AG20443 (cell line): ENCODE measurements around the gene BARD1.
"Not testable (repeated sequence)": the region's sequence is repeated elsewhere in the genome, so short reads cannot be mapped to it uniquely, and the experiment has no call there.

Source experiments
- DNase-seq: peaks from one replicate; pipeline ENCODE4 v3.0.0; 2012; ENCODE audit warnings: low spot score, mixed read lengths

BARD1 gene

DNA sequence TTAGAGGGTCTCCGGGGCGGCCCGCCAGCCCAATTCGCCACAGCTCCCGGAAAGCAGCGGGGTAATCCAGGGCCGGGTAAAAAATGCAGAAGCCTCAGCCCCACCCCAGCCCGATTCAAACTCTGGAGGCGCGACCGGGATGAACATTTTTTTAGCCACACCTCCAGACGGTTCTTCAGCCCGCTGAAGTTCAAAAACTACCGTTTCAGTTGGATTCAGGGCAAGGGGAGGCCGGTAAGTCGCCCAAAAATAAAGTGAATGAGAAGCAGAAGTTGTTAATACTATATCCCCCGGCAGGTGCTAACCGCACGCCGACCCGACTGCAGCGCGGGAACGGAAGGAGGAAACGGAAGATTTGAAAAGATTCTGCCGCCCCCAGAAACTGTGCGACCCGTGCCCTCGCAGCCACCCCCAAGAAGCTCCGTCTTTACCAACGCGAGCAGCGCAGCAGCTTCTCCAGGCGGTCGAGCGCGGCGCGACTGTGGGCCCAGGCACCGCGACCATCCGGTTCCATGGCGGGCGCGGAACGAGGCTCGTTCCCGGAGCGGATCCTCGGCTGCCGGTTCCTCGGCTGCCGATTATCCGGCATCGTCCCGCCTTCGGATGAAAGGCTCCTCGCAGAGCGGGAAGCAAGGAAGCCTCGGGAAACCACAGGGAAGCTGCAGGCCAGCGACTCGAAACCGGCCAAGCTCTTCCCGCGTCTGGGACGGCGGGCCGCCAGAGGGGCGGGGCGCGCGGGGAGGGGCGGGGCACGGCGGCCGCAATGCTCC, at the start of gene BARD1:
Gene BARD1, minus strand, starts transcription at position 703 of the 770 bp plus-strand sequence. Its CDS starts 114 bp downstream, at position 589.
- peak; percentile 76 for DNase-seq

DNA sequence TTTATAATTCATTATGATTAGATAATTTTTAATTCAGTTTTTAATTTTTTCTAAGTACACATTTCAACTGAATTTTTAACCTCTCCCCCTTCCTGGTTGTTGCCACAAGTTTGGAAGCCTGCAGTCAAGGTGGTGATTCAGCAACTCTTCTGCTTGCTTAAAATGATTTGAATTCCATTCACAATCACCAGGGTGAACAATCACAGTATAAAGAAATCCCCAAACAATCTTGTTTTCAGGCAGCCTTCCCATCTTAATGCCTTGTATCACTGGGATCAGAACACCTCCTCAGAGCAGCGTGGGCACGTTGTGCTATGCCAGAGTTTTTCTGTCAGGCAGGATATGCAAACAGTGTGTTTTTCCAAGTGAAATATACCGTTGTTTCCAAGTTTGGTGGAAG, 46.7 kb upstream of the BARD1 start:
- peak; percentile 40 for DNase-seq

GRCh38 chr2:214853906-214854305, 44.4 kb upstream of the BARD1 start:
- DNase-seq = no peak

GRCh38 chr2:214843823-214844222, 34.3 kb upstream of the BARD1 start:
- no peak for DNase-seq

GRCh38 chr2:214839464-214839863, 30.0 kb upstream of the BARD1 start:
- DNase-seq = no peak

GRCh38 chr2:214837466-214837865, 28.0 kb upstream of the BARD1 start:
- DNase-seq = no peak

DNA sequence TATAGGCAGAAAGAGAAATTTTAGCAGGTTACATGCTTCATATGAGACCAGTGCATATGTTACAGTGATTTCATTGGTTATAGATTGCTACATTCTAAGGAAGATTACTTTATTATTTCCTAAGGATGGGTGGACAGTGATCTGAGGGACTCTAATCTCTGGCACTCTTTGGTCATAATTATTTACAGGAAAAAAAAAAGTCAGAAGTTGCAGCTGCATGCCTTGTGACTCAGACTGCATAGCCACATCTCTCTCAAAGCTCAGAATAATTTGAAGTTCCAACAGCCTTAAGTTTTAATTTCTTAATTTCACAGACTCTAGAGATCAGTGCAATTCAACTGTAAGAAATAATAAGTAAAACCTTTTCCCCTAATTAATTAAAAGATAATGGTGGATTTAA, 27.1 kb upstream of the BARD1 start:
- DNase-seq = peak; percentile 12

DNA sequence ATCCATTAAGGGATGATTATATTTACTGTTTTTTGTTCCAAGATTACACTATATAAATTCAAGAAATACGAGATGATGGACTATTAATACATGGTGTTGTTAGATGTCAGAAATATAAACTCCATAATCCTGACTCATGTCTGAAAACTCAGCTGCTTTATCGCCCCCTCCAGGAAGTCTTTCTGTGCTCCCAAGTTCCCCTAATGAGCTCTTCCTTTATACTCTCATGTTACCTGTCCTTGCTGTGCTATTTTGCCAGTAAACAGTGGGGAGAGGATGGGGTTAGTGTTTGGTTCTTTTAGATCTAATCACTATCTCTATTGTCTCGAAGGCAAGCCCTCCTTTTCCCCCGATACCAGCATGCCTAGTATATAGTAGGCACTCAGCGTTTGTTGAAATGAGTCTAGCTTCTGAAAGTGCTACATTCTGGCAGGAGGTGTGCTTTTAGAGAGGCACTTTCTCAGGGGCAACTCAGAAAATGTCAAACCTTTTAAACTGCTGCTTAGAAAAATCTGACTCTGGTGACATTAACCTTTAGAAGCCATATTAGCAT, 21.4 kb upstream of the BARD1 start:
- DNase-seq = peak; percentile 14

GRCh38 chr2:214816008-214816533, 6.6 kb upstream of the BARD1 start:
- no peak for DNase-seq

- peak; percentile 7 for DNase-seq
Observed at GRCh38 chr2:214810671-214811070, 1.2 kb upstream of the BARD1 start.

GRCh38 chr2:214809751-214810564, 475 bp upstream of the BARD1 start:
- DNase-seq = peak; percentile 99

GRCh38 chr2:214807653-214808052, 1.8 kb downstream of the BARD1 start:
- DNase-seq = no peak

DNA sequence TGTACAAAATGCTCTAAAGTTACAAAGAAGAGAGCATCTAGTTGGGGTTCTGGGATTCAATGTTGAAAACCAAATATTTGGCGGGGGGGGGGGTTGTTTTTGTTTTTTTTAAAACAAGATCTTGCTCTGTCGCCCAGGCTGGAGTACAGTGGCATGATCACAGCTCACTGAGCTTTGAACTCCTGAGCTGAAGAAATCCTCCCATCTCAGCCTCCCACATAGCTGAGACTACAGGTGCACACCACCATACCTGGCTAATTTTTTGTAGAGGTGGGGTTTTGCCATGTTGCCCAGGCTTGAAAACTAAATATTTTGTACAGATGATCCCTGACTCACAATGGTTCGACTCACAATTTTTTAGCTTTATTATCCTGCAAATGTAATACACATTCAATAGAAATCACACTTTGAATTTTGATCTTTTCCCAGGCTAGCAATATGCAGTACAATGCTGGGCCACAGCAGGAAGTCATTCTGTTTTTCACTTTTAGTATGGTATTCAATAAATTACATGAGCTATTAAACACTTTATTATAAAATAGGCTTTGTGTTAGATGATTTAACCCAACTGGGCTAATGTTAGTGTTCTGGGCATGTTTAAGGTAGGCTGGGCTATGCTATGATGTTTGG, 7.6 kb downstream of the BARD1 start:
- no peak for DNase-seq

DNA sequence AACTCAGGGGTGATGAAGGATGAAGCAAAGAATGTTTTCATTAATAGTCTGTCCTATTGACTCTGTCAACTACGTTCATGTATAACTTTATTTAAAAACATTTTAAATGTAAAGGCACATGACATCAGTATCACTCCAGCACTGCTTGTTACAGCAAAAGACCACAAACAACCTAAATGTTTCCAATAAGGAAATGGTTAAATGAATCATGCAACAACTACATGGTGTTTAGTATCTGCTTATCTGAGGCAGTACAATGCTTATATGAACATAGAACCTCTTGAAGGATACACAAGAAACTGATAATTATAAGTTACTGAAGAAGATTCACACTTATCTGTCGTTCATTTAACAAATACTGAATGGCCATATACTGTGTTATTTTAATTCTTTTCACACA, 8.4 kb downstream of the BARD1 start:
- no peak for DNase-seq

DNA sequence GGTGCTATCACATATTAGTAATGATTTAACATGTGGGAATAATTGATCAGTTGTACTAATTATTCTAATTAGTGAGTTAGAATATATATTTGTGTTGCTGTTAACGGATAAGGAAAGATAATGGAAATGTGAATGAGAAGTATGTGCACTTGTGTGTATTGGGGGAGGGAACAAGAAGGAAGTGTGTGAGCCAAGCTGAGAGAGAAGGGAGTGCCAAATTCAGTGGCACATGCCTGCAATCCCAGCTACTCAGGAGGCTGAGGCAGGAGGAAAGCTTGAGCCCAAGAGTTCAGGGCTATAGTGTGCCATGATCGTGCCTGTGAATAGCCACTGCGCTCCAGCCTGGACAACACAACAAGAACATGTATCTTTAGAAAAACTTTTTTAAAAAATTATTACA, 9.3 kb downstream of the BARD1 start:
- DNase-seq = no peak

DNA sequence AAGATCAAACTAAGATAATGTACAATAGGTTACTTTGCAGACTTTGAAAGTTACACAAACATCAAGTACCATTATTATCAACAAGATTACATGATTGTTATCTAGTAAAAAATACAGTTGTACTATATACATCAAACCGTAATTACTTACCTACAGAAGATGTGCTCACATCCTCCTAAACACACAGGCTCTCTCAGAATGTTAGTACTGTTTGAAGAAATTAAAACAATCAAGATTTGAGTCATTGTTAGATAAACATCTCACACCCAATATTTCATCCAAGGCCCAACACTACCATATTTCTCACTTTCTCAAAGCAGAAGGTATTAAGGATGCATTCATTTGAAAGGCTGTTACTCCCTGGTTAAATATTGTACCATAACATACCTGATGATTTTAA, 12.6 kb downstream of the BARD1 start:
- no peak for DNase-seq

- not testable (repeated sequence) for DNase-seq
Observed at GRCh38 chr2:214783181-214783580, 26.3 kb downstream of the BARD1 start.

DNA sequence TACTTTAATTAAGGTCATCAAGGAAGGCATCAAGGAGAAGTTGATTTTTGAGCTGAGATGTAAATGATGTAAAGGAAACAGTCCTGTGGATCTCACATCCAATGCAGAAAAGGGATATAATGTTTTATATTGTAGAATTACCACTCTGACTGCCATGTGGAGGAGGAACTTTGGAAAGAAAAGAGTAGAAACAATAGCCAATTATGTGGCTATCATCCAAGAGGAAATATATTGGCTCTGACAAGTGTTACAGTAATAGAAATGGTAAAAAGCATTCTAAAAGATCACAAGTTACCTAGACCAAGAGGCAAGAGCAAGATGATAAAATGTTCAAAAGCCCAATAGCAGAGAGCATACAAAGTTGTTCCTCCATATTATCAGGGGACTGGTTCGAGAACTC, 26.8 kb downstream of the BARD1 start:
- DNase-seq = no peak

DNA sequence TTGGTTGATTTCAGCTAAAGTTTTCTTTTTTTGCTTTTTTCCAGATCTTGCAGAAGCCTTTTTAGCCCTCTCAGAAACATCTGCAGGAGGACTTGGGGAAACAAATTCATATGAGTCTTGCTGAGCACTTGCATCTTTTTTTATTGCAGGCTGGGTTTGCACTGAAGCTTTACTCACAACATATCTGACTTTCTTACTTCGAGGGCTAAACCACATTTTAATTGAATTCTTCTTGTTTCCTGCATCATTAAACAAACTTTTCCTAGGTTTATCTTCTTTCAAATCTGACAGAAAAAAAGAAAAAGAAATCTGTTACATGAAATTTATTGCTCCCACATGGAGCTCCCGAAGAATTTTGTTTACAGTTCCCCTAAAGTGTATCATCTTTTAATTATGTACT, 28.3 kb downstream of the BARD1 start:
- DNase-seq = no peak

DNA sequence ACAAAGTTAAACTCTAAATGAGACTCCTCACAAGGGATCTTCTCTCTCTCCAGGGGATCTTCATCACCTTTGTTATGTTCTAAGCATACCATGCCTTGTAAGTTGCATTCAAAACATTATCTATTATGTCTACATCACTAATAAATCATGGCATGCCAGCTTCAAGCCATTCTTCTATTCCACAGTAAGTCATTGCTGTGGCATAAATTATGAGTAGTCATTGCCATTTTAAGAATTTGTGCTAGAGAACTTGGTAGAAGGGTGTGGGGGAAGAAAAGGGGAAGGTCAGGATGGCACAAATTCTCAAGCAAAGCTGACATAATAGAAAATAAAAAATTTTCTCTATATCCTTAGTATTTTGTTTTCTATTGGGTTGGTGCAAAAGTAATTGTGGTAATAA, 33.5 kb downstream of the BARD1 start:
- DNase-seq = no peak

GRCh38 chr2:214774108-214774507, 35.4 kb downstream of the BARD1 start:
- no peak for DNase-seq

DNA sequence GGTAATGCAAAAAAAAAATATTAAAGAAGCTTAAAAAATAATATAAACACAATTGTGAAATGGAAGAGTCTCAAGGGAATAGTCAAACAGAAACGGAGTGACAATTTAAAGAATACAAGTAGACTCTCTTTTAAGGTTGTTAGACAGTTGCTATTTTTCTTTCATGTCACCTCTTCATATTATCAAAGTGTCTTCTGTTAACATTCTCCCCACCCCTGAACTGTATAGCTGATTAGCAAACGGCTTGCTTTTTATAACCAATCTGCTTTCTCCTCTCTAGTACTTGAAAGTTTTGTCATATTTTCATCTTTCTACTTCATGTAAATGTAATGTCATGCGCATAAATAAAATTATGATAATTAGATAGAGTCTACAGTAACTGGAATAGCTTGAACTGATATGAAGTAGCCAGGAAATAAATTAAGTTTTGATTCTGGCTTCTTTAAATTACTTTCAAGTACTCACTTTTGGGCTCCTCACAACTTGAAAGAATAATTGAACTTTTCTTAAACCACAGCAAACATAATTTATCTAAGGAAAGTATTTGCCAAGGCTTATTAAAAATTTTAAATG, 37.0 kb downstream of the BARD1 start:
- DNase-seq = no peak
